ENCODE measurements around the gene FGF14.

DNA sequence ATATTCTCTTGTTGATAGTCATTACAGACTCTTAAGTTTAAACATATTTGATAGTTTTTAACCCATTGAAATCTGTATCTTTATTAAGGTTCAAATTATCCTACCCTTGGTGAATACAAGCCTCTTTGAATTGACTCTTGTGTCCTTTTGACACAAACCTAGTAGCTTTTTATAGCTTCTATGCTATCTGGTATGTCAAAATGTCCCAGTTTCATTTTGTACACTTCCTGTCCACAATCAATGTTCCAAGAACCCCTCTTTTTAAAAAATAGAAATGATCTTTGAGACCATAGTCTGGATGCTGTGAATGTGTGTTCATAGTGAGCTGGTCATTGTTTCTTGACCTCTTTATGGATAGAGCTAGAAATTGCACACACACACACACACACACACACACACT is 39.2 kb upstream of the FGF14 start:
- TF ChIP-seq, protein P1, sequence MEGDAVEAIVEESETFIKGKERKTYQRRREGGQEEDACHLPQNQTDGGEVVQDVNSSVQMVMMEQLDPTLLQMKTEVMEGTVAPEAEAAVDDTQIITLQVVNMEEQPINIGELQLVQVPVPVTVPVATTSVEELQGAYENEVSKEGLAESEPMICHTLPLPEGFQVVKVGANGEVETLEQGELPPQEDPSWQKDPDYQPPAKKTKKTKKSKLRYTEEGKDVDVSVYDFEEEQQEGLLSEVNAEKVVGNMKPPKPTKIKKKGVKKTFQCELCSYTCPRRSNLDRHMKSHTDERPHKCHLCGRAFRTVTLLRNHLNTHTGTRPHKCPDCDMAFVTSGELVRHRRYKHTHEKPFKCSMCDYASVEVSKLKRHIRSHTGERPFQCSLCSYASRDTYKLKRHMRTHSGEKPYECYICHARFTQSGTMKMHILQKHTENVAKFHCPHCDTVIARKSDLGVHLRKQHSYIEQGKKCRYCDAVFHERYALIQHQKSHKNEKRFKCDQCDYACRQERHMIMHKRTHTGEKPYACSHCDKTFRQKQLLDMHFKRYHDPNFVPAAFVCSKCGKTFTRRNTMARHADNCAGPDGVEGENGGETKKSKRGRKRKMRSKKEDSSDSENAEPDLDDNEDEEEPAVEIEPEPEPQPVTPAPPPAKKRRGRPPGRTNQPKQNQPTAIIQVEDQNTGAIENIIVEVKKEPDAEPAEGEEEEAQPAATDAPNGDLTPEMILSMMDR (IDR thresholded peaks at IDR 0.05; ENCODE audit: low read depth, low read length) = no peak
- TF ChIP-seq EZH2phosphoT487 (IDR thresholded peaks at IDR 0.05; ENCODE audit: low read depth) = no peak
